Activated naive CD4-positive, alpha-beta T cell treated with anti-CD3 and anti-CD28 coated beads, Interleukin-2, amount 50 U/mL, for 16 hours (primary cell): ENCODE results near the gene CD9.
A peak's percentile ranks its signal among the peaks of the same experiment; 100 is the strongest.
"Not testable (repeated sequence)": the region's sequence is repeated elsewhere in the genome, so short reads cannot be mapped to it uniquely, and the experiment has no call there.

Experiments
- DNase-seq: peaks from one replicate; pipeline ENCODE4 v3.0.0-alpha.2; 2020

The CD9 gene, protein sequence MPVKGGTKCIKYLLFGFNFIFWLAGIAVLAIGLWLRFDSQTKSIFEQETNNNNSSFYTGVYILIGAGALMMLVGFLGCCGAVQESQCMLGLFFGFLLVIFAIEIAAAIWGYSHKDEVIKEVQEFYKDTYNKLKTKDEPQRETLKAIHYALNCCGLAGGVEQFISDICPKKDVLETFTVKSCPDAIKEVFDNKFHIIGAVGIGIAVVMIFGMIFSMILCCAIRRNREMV

DNA sequence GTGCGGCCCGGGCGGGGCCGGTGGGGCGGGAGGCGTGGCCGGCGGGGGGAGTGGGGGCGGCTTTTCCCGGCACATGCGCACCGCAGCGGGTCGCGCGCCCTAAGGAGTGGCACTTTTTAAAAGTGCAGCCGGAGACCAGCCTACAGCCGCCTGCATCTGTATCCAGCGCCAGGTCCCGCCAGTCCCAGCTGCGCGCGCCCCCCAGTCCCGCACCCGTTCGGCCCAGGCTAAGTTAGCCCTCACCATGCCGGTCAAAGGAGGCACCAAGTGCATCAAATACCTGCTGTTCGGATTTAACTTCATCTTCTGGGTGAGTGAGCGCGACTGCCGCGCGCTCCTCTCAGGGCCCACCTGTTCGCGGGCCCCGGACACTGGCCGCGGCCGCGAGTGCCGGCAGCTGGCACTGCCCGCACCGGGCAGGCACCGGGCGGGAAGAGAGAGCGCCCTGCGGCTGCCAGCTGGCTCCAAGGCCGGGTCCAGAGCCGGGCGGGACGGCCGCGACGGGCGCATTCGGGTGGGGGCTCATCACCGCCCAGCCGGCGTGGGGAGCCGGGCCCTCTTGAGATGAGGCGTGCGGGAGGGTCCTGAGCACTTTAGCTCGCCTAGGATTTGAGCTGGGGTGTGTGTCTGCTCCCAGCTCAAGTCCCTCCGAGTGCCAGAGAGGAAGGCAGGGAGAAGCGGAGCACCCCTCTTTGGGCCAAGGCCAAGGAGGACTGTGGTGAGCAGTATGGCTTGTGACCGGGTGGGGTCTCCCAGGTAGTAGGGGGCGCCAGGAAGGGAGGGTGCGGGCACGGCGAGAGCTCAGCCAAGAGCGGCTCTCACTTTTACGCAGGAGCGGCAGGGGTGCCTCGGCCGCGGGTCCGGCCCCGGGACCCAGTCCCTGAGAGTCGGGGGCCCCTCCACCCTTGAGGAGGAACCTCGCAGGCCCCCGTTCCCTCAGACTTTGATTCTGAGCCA is at the start of gene CD9:
Gene CD9 (plus strand): TSS at position 145 of the 957 bp plus-strand sequence. CDS start 100 bp downstream, at position 245.
- DNase-seq: peak; percentile 47

DNA sequence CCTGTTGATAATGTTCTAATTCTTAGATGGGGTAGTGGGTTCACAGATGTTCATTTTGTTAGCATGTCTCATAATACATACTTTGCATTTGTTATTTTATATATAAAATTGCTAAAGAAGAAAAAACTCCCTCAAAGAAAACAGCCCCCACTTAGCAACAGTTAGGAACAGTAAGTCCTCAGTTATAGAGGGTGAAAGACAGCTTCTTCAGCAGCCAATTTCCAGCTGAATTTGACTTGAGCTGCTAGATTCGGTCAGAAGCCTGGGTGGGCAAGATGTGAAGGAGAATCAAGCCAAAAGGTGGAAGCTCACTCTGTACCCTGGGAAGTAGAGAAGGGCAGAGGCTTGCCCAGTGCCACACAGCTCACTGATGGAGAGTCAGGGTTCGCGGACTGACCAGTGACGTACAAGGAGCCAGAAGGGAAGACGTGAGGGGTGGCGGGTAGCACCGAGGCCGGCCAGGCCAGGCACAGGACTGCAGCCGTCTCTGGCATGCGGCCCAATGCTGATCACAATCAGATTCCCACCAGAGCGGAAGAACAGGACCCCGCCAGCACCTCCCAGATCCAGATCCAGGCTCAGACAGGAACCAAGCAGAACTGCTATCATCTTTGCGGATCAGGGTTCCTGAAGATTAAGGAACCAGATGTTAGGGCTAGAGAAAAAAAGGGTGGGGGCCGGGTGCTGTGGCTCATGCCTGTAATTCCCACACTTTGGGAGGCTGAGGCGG is 45.3 kb upstream of the CD9 start:
- DNase-seq: no peak

DNA sequence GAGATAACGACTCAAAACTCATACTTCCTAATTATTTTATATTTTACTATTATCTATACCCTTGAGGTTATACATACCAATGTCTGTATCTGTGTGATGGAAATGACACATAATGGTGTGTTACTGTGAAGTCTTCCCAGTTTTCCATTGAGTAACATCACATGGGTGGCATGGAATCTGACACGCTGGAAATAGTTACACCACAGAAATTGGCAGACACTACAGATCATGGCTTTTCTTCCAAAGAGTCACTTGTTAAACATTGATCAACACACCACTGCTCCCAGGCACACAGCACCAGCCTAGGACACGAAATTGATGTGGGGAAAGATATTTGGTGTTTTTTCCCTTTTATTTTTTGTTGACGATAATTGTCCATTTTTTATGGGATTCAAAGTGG is 42.7 kb upstream of the CD9 start:
- no peak for DNase-seq

DNA sequence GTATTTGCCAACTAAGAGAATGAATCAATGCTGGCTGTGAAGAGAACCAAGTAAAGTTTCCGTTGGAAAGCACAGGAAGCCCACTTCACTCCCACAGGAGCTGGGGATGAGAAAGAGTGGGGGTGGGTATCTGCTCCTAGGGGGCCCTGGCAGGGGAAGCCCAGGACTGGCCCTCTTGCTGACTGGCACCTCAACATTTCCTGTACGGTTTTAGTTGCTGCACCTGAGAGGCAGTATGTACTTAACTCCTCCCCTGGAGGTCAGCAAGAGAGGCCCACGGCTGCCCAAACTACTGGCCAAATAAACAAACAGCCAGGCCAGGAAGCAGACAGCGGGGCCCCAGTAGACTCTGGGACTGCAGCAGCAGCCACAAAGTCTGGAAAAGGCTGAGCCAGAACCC is 41.9 kb upstream of the CD9 start:
- no peak for DNase-seq

DNA sequence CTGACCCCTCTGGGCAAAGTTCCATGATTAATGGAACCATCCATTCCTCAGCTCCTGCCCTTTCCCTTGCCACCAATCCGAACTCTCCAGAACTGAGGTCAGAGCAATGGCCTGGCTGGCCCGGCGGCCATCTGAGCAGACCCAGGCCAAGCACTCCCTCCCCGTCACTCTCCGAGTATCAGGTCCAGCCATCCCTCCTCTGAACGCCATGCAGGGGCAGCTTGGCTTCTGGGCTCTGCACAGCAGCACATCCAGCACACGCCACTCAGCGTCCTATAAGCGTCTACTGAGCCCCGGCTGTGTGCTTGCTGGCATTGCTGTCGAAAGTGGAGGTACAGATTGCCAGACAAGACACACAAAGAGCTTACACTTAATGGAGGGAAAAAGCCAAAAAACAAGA is 41.5 kb upstream of the CD9 start:
- no peak for DNase-seq

DNA sequence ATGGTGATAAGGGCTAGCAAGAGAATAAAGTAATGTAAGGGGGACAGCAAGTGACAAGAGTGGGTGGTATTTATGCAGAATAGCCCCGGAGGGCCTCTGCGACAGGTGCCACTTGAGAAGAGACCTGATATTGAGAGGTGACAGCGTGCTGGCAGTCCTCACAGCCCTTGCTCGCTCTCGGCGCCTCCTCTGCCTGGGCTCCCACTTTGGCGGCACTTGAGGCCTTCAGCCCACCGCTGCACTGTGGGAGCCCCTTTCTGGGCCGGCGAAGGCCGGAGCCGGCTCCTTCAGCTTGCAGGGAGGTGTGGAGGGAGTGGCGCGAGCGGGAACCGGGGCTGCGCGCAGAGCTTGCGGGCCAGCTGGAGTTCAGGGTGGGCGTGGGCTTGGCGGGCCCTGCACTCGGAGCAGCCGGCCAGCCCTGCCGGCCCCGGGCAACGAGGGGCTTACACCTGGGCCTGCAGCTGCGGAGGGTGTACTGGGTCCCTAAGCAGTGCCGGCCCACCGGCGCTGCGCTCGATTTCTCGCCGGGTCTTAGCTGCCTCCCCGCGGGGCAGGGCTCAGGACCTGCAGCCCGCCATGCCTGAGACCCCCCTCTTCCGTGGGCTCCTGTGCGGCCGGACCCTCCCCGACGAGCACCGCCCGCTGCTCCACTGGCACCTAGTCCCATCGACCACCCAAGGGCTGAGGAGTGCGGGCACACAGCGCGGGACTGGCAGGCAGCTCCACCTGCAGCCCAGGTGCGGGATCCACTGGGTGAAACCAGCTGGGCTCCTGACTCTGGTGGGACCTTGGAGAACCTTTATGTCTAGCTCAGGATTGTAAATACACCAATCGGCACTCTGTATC is 40.8 kb upstream of the CD9 start:
- DNase-seq: not testable (repeated sequence)

DNA sequence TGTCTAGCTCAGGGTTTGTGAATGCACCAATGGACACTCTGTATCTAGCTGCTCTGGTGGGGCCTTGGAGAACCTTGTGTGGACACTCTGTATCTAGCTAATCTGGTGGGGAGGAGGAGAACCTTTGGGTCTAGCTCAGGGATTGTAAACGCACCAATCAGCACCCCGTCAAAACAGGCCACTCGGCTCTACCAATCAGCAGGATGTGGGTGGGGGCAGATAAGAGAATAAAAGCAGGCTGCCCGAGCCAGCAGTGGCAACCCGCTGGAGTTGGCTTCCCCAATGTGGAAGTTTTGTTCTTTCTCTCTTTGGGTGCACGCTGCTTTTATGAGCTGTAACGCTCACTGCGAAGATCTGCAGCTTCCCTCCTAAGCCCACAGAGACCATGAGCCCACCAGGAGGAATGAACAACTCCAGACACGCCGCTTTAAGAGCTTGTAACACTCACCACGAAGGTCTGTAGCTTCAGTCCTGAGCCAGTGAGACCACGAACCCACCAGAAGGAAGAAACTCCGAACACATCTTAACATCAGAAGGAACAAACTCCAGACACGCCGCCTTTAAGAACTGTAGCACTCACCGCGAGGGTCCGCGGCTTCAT is 40.1 kb upstream of the CD9 start:
- DNase-seq: not testable (repeated sequence)

DNA sequence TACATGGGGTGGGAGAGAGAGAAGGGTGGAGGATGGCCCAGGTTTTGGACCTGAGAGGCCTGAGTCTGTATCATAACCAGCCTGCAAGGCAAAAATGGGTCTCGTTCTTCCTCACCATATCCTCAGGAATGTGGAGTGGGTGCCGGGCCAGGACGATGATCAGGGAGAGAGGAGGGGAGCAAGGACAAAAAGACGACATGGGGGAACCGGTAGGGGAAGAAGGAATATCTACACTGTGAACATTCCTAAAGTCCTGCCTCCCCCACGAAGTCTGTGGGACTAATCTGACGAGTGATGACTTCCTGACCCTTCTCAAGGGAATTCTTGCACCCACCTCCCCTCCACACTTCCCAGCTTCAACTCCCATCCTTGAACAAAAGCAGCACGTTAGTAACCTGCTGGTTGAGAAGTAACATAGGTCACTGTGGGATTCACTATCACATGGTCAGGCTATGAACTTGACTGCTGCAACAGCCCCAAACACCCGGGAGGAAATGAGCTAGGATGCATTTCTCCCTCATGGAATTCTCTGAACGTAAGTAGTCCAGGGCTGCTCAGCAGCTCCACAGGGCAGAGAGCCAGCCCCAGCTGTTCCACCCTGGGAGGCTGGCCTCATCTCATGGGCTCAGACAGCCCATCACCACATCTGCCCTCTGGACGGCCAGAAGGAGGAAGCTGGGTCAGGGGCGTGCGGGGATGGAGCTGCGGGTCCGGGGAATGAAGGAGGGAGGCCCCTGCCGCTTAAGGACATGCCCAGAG is 38.9 kb upstream of the CD9 start:
- DNase-seq: no peak

DNA sequence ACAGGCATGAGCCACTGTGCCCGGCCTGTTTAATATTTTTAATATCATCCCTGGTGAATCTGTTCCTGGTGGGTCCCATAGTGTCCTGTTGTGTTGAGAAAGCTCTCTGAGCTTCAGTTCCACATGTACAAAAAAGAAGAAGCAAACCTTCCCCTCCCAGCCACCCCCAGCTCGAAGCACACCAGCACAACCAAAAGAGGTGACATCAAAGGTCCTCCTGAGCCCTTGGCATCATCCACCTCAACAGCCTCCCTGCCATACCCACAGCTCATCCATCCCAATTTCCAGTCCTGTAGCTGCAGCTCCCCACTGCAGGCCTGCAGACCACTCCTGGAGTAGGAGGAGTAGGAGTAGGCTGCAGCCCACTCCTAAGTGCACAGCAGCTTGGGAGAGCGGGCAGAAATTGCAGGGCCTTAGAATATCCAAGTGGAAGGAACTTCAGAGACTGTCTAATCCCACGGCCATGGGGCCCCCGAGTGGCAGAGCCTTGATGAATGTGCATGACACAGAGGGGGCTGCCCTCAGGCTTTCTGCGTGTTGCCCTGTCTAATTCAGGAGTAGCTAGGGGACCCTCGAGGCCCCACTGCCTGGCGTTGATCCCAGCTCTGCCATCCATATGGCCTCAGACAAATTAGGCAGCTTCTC is 36.7 kb upstream of the CD9 start:
- DNase-seq: no peak

DNA sequence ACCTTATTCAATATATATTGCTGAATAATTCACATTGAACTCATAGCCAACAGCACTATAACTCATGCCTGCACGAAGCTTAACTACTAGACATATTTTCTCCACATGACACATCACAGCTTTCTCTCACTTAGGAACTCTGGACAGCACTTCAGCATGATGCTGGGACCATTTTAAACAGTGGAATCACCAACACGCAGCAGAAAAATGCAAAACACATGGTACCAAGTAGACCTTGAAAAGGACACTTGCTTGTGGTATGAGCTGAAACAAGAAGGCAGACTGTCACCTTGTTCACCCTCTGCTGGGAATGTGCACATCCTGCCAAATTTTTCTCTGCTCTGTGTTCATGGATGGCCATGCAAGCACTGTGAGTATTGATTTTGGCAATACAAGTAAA is 34.8 kb upstream of the CD9 start:
- DNase-seq: no peak

DNA sequence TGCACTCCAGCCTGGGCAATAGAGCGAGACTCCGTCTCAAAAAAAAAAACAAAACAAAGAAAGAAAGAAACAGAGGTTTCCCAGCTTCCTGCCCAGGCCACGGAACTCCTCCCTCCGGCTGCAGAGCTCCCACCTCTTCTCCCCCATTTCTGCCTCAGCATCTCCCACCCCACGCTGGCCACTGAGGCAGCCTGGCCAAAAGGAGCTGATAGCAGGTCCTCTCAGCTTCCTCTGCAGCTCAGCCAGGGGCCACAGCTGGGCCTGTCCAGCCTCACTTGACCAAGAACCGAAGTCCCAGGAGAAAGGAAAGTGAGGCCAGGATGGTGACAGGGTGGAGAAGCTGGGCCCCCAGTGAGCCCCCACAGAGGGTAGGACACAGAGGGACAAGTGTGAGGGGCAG is 33.4 kb upstream of the CD9 start:
- no peak for DNase-seq

DNA sequence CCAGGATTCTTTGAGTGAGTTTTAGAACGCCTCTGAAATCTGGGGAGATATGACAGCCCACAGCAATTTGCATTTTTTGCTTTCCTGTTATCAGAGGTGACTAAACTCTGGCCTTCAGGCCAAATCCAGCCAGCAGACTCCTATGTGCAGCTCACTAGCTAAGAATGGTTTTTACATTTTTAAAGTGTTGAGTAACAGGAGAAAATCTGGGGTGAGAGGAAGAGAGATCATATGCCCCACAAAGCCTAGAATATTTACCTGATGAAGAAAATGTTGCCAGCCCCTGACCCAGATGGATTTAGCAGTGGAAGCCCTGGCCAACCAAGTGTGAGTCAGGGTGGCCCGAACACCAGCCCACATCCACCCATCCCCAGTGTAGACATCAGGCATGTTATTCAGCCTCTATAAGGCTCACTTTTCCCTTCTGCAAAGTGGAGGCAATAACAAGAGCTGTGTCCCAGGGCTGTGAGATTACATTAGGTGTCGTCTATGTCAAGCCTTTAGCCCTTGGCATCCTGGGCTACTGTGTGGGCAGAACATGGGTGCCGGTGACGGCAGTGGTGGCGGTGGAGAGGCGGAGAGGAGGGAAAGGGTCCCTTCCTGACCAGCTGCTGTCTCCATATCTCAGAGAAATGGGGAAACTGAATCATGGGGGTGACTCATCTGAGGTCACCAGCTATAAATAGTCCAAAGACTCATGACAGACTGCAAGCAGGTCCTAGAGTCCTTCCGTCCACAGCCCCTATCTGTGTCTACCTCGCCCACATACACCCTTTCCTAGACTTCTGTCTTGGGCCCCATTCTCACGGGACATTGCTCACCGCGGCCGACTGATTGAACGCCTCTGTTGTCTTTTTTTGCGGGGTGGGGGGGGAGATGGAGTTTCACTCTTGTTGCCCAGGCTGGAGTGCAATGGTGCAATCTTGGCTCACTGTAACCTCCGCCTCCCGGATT is 32.6 kb upstream of the CD9 start:
- DNase-seq: peak; percentile 37

DNA sequence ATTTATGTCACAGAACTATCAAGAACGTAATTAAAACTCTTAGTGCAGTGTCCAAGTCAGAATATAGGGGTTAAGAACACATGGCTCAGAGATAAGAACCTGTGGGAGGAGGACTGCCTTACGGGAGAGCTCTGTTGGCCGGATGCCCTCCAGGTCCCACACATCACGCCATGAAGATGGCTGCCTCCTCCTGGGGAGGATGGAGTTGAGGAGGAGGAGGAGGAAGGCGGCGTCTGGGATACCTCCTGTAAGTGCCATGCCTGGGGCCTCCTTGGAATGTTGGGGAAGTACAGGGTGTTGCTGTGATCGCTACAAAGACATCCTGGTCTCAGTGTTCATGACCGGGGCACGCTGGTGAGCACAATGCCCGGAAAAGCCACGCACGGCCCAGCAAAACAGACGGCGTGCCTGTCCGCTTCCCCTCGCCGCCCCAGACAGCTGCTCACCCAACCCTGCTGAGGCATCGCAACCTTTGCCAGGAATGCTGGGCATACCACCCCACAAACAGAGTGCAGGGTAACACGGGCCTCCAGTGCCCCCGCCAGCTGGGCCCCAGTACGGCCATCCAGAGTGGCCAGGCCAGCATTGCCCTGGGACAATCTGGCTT is 28.7 kb upstream of the CD9 start:
- DNase-seq: no peak

DNA sequence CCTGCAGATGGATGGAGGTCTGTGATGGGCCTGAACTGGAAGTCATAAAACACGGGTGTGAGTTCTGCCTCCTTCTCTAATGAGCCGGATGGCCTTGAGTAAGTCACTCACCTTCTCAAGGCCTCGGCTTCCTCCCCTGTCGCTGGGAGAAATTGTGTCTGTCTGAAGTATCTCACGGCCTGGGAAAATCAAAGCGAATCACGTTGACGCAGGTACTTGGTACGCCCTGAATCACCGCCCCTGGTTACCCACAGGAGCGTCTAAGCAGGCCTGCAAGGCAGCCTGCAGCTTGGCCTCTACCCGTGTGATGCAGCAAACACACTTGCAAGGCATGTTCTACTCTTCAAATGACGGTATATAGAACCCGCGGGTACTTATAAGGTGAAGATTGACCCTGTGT is 28.1 kb upstream of the CD9 start:
- DNase-seq: no peak

DNA sequence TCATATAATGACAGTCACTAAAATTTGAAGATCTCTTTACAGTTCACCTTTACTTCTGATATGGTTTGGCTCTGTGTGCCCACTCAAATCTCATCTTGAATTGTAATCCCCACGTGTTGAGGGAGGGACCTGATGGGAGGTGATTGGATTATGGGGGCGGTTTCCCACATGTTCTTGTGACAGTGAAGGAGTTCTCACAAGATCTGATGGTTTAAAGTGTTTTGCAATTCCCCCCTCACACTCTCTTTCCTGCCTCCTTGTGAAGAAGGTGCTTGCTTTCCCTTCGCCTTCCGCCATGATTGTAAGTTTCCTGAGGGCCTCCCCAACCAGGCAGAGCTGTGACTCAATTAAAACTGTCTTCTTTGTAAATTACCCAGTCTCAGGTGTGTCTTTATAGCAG is 27.3 kb upstream of the CD9 start:
- no peak for DNase-seq

DNA sequence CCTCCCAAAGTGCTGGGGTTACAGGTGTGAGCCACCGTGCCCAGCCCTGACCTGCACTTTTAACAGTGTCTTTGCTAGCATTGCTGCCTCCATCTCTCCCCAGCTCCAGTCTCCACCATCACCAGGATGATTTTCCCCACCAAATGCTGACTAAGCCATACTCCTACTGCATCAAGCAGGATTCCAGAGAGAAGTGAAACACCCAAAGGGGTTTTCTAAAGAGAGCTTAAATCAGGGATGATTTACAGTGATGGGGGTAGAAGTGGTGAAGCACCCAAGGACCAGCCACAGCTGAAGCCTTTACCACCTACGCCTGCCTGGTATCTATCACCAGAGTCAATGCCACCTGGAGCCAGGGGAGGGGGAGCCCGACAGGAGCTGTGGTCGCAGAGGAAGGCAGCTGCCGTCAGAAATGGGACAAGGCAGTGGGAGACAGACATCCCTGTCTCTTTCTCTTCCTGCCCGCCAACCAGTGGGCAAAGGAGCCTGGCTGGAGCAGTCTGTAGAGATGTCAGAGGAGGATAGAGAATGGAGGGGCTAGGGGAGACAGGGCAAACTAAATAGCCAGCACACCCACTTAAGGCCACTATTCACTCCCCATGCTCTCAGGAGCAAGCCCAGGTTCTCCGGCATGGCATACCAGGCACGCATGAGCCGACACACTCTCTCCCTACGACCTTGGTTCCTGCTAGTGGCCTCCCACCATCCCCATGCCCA is 22.4 kb upstream of the CD9 start:
- DNase-seq: no peak

DNA sequence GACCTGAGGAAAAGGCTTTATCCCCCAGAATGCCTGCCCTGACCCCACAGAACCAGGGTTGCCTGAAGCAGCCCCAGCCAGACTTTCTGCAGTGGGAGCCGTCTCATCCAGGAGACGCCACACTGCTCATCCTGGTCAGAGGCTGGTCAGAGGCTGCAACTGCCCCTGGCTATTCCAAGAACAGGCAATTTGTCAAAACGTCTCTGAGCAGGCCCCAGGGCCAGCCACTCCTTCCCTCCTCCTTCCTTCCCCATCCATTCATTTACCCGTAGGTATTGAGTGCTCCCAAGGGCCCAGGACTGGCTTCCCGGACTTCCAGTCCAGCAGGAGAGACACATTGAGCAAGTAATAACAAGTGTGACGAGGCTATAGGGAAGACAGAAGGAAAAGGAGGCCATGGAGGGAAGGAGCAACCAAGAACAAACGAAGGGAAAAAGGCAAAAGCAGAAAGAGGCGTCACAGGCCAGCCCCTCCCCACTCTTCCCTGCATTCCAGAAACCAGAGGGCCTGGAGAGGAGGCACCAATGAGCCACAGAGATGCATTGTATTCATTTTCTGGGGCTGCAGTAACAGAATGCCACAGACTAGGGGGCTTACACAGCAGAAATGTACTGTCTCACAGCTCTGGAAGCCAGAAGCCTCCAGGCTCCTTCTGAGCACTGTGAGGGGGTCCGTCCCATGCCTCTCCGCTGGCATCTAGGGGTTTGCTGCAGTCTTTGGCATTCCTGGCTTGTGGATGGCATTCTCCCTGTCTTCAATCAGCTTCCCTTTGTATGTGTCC is 21.0 kb upstream of the CD9 start:
- no peak for DNase-seq
